OCI-M2 (cell line): ENCODE data around the gene ATXN10.

ENCODE experiments used
- DNase-seq: peaks from one replicate; lab custom pipeline; 2025; ENCODE audit not compliant: unreplicated experiment; lab: John Stamatoyannopoulos, UW

Gene ATXN10

GRCh38 chr22:45754822-45755221, 83.2 kb downstream of the ATXN10 start:
- no peak for DNase-seq

- DNase-seq: no peak
Measured at GRCh38 chr22:45756558-45756957, 84.9 kb downstream of the ATXN10 start.

- no peak for DNase-seq
Measured at GRCh38 chr22:45757068-45757467, 85.4 kb downstream of the ATXN10 start.

- DNase-seq: no peak
Measured at GRCh38 chr22:45757936-45758335, 86.3 kb downstream of the ATXN10 start.

GRCh38 chr22:45758603-45759002, 87.0 kb downstream of the ATXN10 start:
- no peak for DNase-seq

GRCh38 chr22:45760682-45761081, 89.0 kb downstream of the ATXN10 start:
- DNase-seq: no peak

GRCh38 chr22:45762545-45763235, 91.1 kb downstream of the ATXN10 start:
- no peak for DNase-seq

GRCh38 chr22:45763236-45763624, 91.6 kb downstream of the ATXN10 start:
- no peak for DNase-seq

GRCh38 chr22:45768490-45768889, 96.9 kb downstream of the ATXN10 start:
- DNase-seq: no peak

GRCh38 chr22:45769569-45770210, 98.1 kb downstream of the ATXN10 start:
- no peak for DNase-seq

GRCh38 chr22:45770506-45770905, 98.9 kb downstream of the ATXN10 start:
- no peak for DNase-seq

GRCh38 chr22:45771057-45771456, 99.4 kb downstream of the ATXN10 start:
- no peak for DNase-seq

- DNase-seq: no peak
Measured at GRCh38 chr22:45771711-45772110, 100.1 kb downstream of the ATXN10 start.

GRCh38 chr22:45772743-45773142, 101.1 kb downstream of the ATXN10 start:
- no peak for DNase-seq

- no peak for DNase-seq
Measured at GRCh38 chr22:45774001-45774670, 102.5 kb downstream of the ATXN10 start.

- no peak for DNase-seq
Measured at GRCh38 chr22:45775062-45775461, 103.4 kb downstream of the ATXN10 start.

- DNase-seq: no peak
Measured at GRCh38 chr22:45775569-45776312, 104.1 kb downstream of the ATXN10 start.

GRCh38 chr22:45776313-45776585, 104.6 kb downstream of the ATXN10 start:
- DNase-seq: no peak

- no peak for DNase-seq
Measured at GRCh38 chr22:45777046-45777851, 105.6 kb downstream of the ATXN10 start.

GRCh38 chr22:45777852-45778375, 106.3 kb downstream of the ATXN10 start:
- no peak for DNase-seq

- DNase-seq: no peak
Measured at GRCh38 chr22:45781459-45781858, 109.8 kb downstream of the ATXN10 start.
